ENCODE measurements around the gene OGT. TPM values are rescaled to one million over a fixed set of nuclear protein-coding genes. Genes with fewer than 3 reads are reported as not detected.

The OGT gene
- total RNA-seq, 1 donor from 2014 or later: 64.2 TPM

DNA sequence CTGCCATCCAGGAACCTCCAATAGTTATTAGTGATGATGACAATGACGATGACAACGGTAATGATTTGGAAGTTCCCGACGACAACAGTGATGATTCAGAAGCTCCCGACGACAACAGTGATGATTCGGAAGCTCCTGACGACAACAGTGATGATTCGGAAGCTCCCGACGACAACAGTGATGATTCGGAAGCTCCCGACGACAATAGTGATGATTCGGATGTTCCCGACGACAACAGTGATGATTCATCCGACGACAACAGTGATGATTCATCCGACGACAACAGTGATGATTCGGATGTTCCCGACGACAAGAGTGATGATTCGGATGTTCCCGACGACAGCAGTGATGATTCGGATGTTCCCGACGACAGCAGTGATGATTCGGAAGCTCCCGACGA is 70.7 kb downstream of the OGT start:
- H3K27me3 ChIP-seq: no peaks in the 10 kb centered on the region
- no peak overlapping the region for H3K27ac ChIP-seq
- peaks cover 17 to 47% of the 10 kb centered on the region in 2 donors for H3K36me3 ChIP-seq
- DNase-seq (ENCODE audit: low spot score in 2 of 2): no peak
- intact Hi-C loops (cut with DNase I): no loop called here
- H3K4me1 ChIP-seq: no peaks in the 10 kb centered on the region
- TF ChIP-seq, protein P1, sequence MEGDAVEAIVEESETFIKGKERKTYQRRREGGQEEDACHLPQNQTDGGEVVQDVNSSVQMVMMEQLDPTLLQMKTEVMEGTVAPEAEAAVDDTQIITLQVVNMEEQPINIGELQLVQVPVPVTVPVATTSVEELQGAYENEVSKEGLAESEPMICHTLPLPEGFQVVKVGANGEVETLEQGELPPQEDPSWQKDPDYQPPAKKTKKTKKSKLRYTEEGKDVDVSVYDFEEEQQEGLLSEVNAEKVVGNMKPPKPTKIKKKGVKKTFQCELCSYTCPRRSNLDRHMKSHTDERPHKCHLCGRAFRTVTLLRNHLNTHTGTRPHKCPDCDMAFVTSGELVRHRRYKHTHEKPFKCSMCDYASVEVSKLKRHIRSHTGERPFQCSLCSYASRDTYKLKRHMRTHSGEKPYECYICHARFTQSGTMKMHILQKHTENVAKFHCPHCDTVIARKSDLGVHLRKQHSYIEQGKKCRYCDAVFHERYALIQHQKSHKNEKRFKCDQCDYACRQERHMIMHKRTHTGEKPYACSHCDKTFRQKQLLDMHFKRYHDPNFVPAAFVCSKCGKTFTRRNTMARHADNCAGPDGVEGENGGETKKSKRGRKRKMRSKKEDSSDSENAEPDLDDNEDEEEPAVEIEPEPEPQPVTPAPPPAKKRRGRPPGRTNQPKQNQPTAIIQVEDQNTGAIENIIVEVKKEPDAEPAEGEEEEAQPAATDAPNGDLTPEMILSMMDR (IDR thresholded peaks at IDR 0.05): no peak
- H3K9me3 ChIP-seq: peaks cover 0 to 4% of the 10 kb centered on the region in 2 donors
- no peak overlapping the region for H3K4me3 ChIP-seq

- Histone ChIP-seq H3K9me3 (peaks cover 0 to 4% of the 10 kb centered on the region in 2 donors), H3K4me1 (no peaks in the 10 kb centered on the region), H3K36me3 (peaks cover 16 to 47% of the 10 kb centered on the region in 2 donors), H3K27ac (no peak overlapping the region), H3K4me3 (no peak overlapping the region), H3K27me3 (no peaks in the 10 kb centered on the region)
- no peak for DNase-seq (ENCODE audit: low spot score in 2 of 2)
- TF ChIP-seq, protein P1 (IDR thresholded peaks at IDR 0.05): no peak
- intact Hi-C loops (cut with DNase I): no loop called here
Observed at GRCh38 chrX:71604141-71604540, 71.2 kb downstream of the OGT start.

DNA sequence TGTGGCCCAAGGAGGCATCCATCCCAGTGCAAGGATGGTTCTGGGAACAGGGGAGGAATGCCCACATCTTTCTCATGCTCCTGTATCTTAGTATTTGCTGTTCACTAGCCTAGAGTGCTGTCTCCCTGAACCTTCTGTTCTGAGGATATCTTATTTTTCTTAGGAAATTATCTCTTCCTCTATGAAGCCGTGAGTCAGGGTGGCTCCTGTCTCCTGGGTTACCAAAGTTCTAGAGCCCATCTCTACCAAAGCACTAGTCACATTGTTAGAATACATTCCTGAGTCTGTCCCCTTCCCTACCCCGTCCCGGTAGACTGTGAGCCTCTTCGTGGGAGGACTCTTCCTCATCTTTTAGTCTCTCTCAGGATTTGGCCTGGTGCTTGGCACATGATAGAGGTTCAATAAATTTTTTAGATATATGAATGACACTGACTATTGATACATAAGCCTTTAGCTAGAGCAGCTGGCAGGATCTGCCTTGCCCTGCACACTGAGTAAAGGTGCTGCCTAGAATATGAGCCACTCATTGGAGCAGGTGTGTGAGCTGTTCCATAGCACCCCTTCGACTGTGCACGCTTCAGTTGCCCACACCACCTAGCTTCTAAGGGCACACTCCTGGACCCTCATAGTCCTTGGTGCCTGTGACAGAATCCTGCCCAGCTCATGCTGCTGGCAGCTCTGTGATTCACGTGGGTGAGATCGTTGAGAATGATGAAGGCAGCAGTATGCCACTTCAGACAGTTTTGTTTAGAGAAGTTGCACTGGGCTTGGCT is 72.1 kb downstream of the OGT start:
- DNase-seq (ENCODE audit: low spot score in 2 of 2): no peak
- Histone ChIP-seq H3K4me1 (no peaks in the 10 kb centered on the region), H3K36me3 (peaks cover 19 to 53% of the 10 kb centered on the region in 2 donors), H3K9me3 (peaks cover 0 to 4% of the 10 kb centered on the region in 2 donors), H3K4me3 (no peak overlapping the region), H3K27ac (no peak overlapping the region), H3K27me3 (no peaks in the 10 kb centered on the region)
- intact Hi-C loops (cut with DNase I): no loop called here
- TF ChIP-seq, protein P1 (IDR thresholded peaks at IDR 0.05): no peak

DNA sequence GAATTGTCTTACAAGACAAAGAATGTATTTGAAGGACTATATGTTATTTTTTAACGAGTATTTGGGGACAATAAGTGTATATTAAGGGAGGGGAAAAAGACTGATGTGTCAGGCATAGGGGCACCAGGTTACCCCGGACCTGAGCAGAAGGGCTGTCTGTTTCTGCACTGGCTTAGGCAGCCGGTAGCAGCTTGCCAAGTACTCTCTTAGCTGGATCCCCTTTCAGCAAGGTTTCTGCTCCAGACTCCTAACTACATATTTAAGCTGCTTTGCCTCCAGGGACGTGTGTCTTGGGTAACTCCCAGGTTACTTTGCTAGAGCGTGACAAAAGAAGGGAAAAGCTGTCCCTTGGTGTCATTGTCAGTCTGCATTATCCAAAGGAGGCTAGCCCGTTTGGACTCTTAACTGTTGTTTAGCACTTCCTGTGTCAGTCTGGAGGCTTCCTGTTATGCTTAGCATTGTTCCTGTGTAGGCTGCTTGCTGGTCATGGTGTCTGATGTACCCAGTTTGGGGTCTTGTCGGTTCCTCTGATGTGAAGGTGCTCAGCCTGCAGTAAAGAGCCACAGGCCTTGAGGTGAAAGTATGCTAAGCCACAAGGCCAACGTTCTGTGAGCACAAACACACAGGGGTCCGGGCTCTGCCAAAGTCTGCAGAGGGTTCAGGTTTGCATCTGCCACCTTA is 73.8 kb downstream of the OGT start:
- intact Hi-C loops (cut with DNase I): no loop called here
- no peaks in the 10 kb centered on the region for H3K27me3 ChIP-seq
- TF ChIP-seq, protein P1 (IDR thresholded peaks at IDR 0.05): no peak
- H3K4me3 ChIP-seq: no peak overlapping the region
- H3K9me3 ChIP-seq: peaks cover 0 to 4% of the 10 kb centered on the region in 2 donors
- no peak for DNase-seq (ENCODE audit: low spot score in 2 of 2)
- no peaks in the 10 kb centered on the region for H3K4me1 ChIP-seq
- H3K27ac ChIP-seq: no peak overlapping the region
- peaks cover 22 to 57% of the 10 kb centered on the region in 2 donors for H3K36me3 ChIP-seq

DNA sequence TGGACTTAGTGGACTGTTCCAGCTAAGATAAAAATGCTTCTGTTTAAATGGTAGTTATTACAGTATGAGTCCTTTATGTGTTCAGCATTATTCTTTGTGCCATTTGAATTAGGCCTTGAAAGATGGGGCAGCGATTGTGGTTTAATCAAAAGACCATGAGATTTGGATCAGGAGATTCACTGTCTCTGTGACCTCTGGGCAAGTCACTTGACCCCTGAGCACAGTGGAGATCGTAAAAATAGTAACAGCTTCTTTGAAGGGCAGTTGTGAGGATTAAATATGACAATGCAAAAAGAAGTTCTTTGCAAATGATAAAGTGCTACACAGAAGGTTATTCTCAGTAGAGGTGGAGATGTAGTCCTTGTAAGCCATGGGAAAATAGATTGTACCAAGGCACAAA is 74.6 kb downstream of the OGT start:
- Histone ChIP-seq H3K4me1 (no peaks in the 10 kb centered on the region), H3K27ac (no peak overlapping the region), H3K27me3 (no peaks in the 10 kb centered on the region), H3K9me3 (peaks cover 0 to 4% of the 10 kb centered on the region in 2 donors), H3K4me3 (no peak overlapping the region), H3K36me3 (peaks cover 22 to 57% of the 10 kb centered on the region in 2 donors)
- TF ChIP-seq, protein P1 (IDR thresholded peaks at IDR 0.05): no peak
- intact Hi-C loops (cut with DNase I): no loop called here
- DNase-seq (ENCODE audit: low spot score in 2 of 2): no peak
